B cell (primary cell): Measurements from ENCODE around the gene MYH11. TPM values are rescaled to one million over a fixed set of nuclear protein-coding genes. Genes with fewer than 3 reads are reported as not detected.

Experiments
- ATAC-seq: fragments of 200-7000 bp; cut with Tn5 transposase; one replicate; pipeline ENCODE4 v1.10.0; 2021; ENCODE audit warnings: low read depth, mild to moderate bottlenecking, moderate number of reproducible peaks, moderate library complexity
- CTCF ChIA-PET: fragments of 350-600 bp; sonication (Branson Sonifier 250); formaldehyde crosslinking; loops from one replicate; lab custom pipeline; 2021; ENCODE audit warnings: antibody characterized with exemption, inconsistent platforms; lab: Charles Lee
- POLR2A ChIA-PET: fragments of 350-600 bp; sonication (Branson Sonifier 250); formaldehyde crosslinking; loops from one replicate; lab custom pipeline; 2021; ENCODE audit warnings: antibody characterized with exemption; lab: Charles Lee
- DNase-seq: peaks from one replicate; pipeline ENCODE4 v3.0.0; 2013
- H2AFZ ChIP-seq: 2 replicates; pipeline ENCODE4 v1.6.1; 2012; ENCODE audit warnings: mild to moderate bottlenecking, low read depth, low read length; ENCODE audit not compliant: insufficient read depth, poor library complexity, severe bottlenecking
- H3K27ac ChIP-seq, 2 donors: 1 replicate in 1 of 2; 2 replicates in 1 of 2; pipeline ENCODE4 v1.5.1; 2012 to 2013; ENCODE audit warnings: low read length in 2 of 2, mild to moderate bottlenecking in 2 of 2, moderate library complexity in 1 of 2
- H3K27me3 ChIP-seq, 4 experiments: fragments of 200-600 bp in 1 of 4; sonication (generic) in 1 of 4; replicated peaks in 1 of 4; 1 replicate in 2 of 4; 2 replicates in 2 of 4; pipeline versions ENCODE4 v1.6.1 to v1.7.0; 2013 to 2016; ENCODE audit warnings: low read length in 3 of 4, mild to moderate bottlenecking in 2 of 4, mixed read lengths in 1 of 4, moderate library complexity in 1 of 4; ENCODE audit not compliant: insufficient read depth in 4 of 4, control insufficient read depth in 3 of 4; ENCODE audit errors: control extremely low read depth in 1 of 4
- H3K36me3 ChIP-seq, 2 experiments: replicated peaks in 1 of 2; 1 replicate in 1 of 2; 2 replicates in 1 of 2; pipeline versions ENCODE4 v1.6.1 to v1.7.1; 2013; ENCODE audit warnings: low read length in 1 of 2; ENCODE audit not compliant: insufficient read depth in 2 of 2, control insufficient read depth in 1 of 2; ENCODE audit errors: control extremely low read depth in 1 of 2, extremely low read depth in 1 of 2
- H3K4me1 ChIP-seq, 2 donors: fragments of 200-600 bp in 1 of 2; sonication (generic) in 1 of 2; 1 replicate in 1 of 2; 2 replicates in 1 of 2; pipeline versions ENCODE4 v1.5.1 to v1.6.1; 2013 to 2017; ENCODE audit warnings: low read length in 2 of 2; ENCODE audit not compliant: control insufficient read depth in 2 of 2, insufficient read depth in 2 of 2
- H3K4me2 ChIP-seq: replicated peaks from 2 replicates; pipeline ENCODE3; 2012; ENCODE audit warnings: mild to moderate bottlenecking, low read depth, low read length; ENCODE audit not compliant: poor library complexity, severe bottlenecking
- H3K4me3 ChIP-seq, 5 experiments: fragments of 200-600 bp in 1 of 5; sonication (generic) in 1 of 5; 1 replicate in 3 of 5; 2 replicates in 2 of 5; pipeline versions ENCODE4 v1.5.1 to v1.7.0; 2011 to 2016; ENCODE audit warnings: low read length in 4 of 5, mild to moderate bottlenecking in 4 of 5, low read depth in 2 of 5, control low read depth in 1 of 5, moderate library complexity in 1 of 5; ENCODE audit not compliant: insufficient read depth in 1 of 5; ENCODE audit errors: control extremely low read depth in 1 of 5, extremely low read depth in 1 of 5
- H3K79me2 ChIP-seq: fragments of 200-600 bp; sonication (generic); one replicate; pipeline ENCODE4 v1.6.0; 2016; ENCODE audit warnings: low read length; ENCODE audit not compliant: control insufficient read depth, insufficient read depth
- H3K9ac ChIP-seq: fragments of 200-600 bp; sonication (generic); 2 replicates; pipeline ENCODE4 v1.6.1; 2017; ENCODE audit warnings: mild to moderate bottlenecking, low read length, moderate library complexity
- H3K9me3 ChIP-seq, 3 donors: one replicate each; pipeline versions ENCODE4 v1.6.1 to v1.7.1; 2013; ENCODE audit warnings: low read length in 2 of 3; ENCODE audit not compliant: control insufficient read depth in 2 of 3, insufficient read depth in 1 of 3; ENCODE audit errors: control extremely low read depth in 1 of 3
- H4K20me1 ChIP-seq: 2 replicates; pipeline ENCODE4 v1.6.0; 2012; ENCODE audit warnings: mild to moderate bottlenecking, low read length; ENCODE audit not compliant: insufficient read depth, control insufficient read depth, poor library complexity, severe bottlenecking
- H3K27ac Mint-ChIP-seq: one replicate; pipeline ENCODE4 v1.8.0; 2021; ENCODE audit warnings: mixed read lengths
- H3K27me3 Mint-ChIP-seq: one replicate; pipeline ENCODE4 v1.8.0; 2021; ENCODE audit warnings: mixed read lengths
- H3K4me1 Mint-ChIP-seq: one replicate; pipeline ENCODE4 v1.8.0; 2021; ENCODE audit warnings: mixed read lengths
- H3K4me3 Mint-ChIP-seq: one replicate; pipeline ENCODE4 v1.8.0; 2021; ENCODE audit warnings: mixed read lengths
- H3K9me3 Mint-ChIP-seq: one replicate; pipeline ENCODE4 v1.8.0; 2022; ENCODE audit warnings: mixed read lengths; ENCODE audit not compliant: insufficient read depth
- CTCF ChIP-seq: fragments of 200-600 bp; IDR thresholded peaks from one replicate; pipeline ENCODE4 v1.8.0; 2022; ENCODE audit warnings: antibody characterized with exemption, mild to moderate bottlenecking
- EZH2 ChIP-seq: IDR thresholded peaks from 2 replicates; pipeline ENCODE4 v1.6.1; 2012; ENCODE audit warnings: borderline replicate concordance, low read depth, mild to moderate bottlenecking, moderate library complexity, low read length; ENCODE audit not compliant: insufficient read depth, poor library complexity, severe bottlenecking
- WGBS: methylation state at CpG from one replicate; pipeline ENCODE4 v1.1.5; 2013; ENCODE audit warnings: missing lambda C conversion rate; ENCODE audit not compliant: insufficient coverage; 5-methylcytosine and 5-hydroxymethylcytosine counted together
- intact Hi-C: fragments of 100-400 bp; cut with micrococcal nuclease; formaldehyde crosslinking; loops from one replicate; pipeline ENCODE4 v1.10.0; 2022
- polyA plus RNA-seq: library from polyadenylated mRNA; depleted of rRNA; stranded (reverse); fragments of >200 nt; gene quantifications from 2 replicates; pipeline ENCODE4 v1.2.3, GENCODE V29; 2012
- total RNA-seq, 2 donors: library from RNA; stranded (reverse); fragments of 120-200 nt in 1 of 2; gene quantifications; 1 replicate in 1 of 2; 2 replicates in 1 of 2; pipeline versions ENCODE4 v1.2.3 to v1.2.4, GENCODE V29; 2013 to 2022

MYH11 gene
- total and polyA plus RNA-seq, 2 donors (not counting 1 experiment from before 2014, with no cell fraction given): 0.05 to 0.16 TPM

- no peaks in the 10 kb centered on the region for H4K20me1 ChIP-seq
- H3K9me3 ChIP-seq: peaks cover 0 to 9% (median 0%) of the 10 kb centered on the region in 3 donors
- peaks cover 0 to 10% (median 0%) of the 10 kb centered on the region in 4 experiments for H3K27me3 ChIP-seq
- POLR2A ChIA-PET: no interaction called here
- Mint-ChIP-seq H3K4me3 (no peak overlapping the region), H3K27me3 (peaks cover 15% of the 10 kb centered on the region), H3K9me3 (no peaks in the 10 kb centered on the region), H3K4me1 (no peaks in the 10 kb centered on the region), H3K27ac (no peak overlapping the region)
- no peak overlapping the region for H2AFZ ChIP-seq
- H3K36me3 ChIP-seq: no peaks in the 10 kb centered on the region
- intact Hi-C loops: no loop called here
- no peaks in the 10 kb centered on the region for H3K4me1 ChIP-seq
- H3K4me2 ChIP-seq: no peak overlapping the region
- WGBS: 96% methylated on average over 6 of the region's 8 CpGs
- TF ChIP-seq CTCF (no peak), EZH2 (no peak)
- CTCF ChIA-PET: no interaction called here
- no peaks in the 10 kb centered on the region for H3K79me2 ChIP-seq
- no peak for DNase-seq
- H3K27ac ChIP-seq: no peak overlapping the region
- ATAC-seq: no peak
- H3K9ac ChIP-seq: no peak overlapping the region
- H3K4me3 ChIP-seq: no peak overlapping the region
Measured at GRCh38 chr16:15808071-15808470, 48.8 kb downstream of the MYH11 start.

- no peaks in the 10 kb centered on the region for H3K36me3 ChIP-seq
- peaks cover 15% of the 10 kb centered on the region for H3K27me3 Mint-ChIP-seq
- ChIA-PET CTCF (no interaction called here), POLR2A (no interaction called here)
- intact Hi-C loops: no loop called here
- no peak overlapping the region for H3K4me3 Mint-ChIP-seq
- ATAC-seq: no peak
- no peak overlapping the region for H3K27ac ChIP-seq
- no peaks in the 10 kb centered on the region for H3K4me1 Mint-ChIP-seq
- DNase-seq: no peak
- H3K79me2 ChIP-seq: no peaks in the 10 kb centered on the region
- H2AFZ ChIP-seq: no peak overlapping the region
- no peaks in the 10 kb centered on the region for H4K20me1 ChIP-seq
- H3K9me3 ChIP-seq: peaks cover 0 to 9% (median 0%) of the 10 kb centered on the region in 3 donors
- no peaks in the 10 kb centered on the region for H3K9me3 Mint-ChIP-seq
- TF ChIP-seq EZH2: no peak
- TF ChIP-seq CTCF: no peak
- H3K27ac Mint-ChIP-seq: no peak overlapping the region
- 50% methylated on average over 11 of the region's 11 CpGs for WGBS
- no peak overlapping the region for H3K4me2 ChIP-seq
- H3K9ac ChIP-seq: no peak overlapping the region
- H3K4me3 ChIP-seq: no peak overlapping the region
- H3K4me1 ChIP-seq: no peaks in the 10 kb centered on the region
- H3K27me3 ChIP-seq: peaks cover 0 to 10% (median 0%) of the 10 kb centered on the region in 4 experiments
Measured at GRCh38 chr16:15807603-15808009, 49.2 kb downstream of the MYH11 start.
